Stimulated activated CD8-positive, alpha-beta memory T cell treated with anti-CD3 and anti-CD28 coated beads, Interleukin-15, amount 100 ng/mL, for 24 hours (primary cell): ENCODE data around the gene OAS2.

Experiments used
- DNase-seq: peaks from one replicate; pipeline ENCODE4 v3.0.0-alpha.2; 2020; ENCODE audit warnings: low read depth

Gene OAS2

GRCh38 chr12:113060336-113060960 lies 82.1 kb downstream of the OAS2 start:
- no peak for DNase-seq

- DNase-seq, result no peak
Observed at GRCh38 chr12:113061061-113061694, 82.9 kb downstream of the OAS2 start.
